Thyroid gland (tissue), 4 donors: Measurements from ENCODE around the gene SLC17A2.

Experiments used
- CTCF ChIP-seq, 6 experiments: fragments of 200-600 bp in 3 of 6; fragments of 450-650 bp in 3 of 6; sonication (generic) in 3 of 6; IDR thresholded peaks; one replicate each; pipeline ENCODE4 v1.5.1; 2016 to 2019; ENCODE audit warnings: antibody characterized with exemption in 6 of 6, mild to moderate bottlenecking in 2 of 6, inconsistent platforms in 1 of 6, moderate library complexity in 1 of 6
- POLR2A ChIP-seq, 2 donors: fragments of 450-650 bp; IDR thresholded peaks; one replicate each; pipeline ENCODE4 v1.6.1; 2017; ENCODE audit warnings: antibody characterized with exemption in 2 of 2, mild to moderate bottlenecking in 2 of 2, moderate library complexity in 1 of 2

GRCh38 chr6:25903467-25904099 lies 26.9 kb downstream of the SLC17A2 start:
- TF ChIP-seq CTCF (IDR thresholded peaks at IDR 0.05) (no peak), POLR2A (IDR thresholded peaks at IDR 0.05) (no peak)
